NCI-H1092 (cell line): ENCODE results near the gene ROR1.

Experiments used
- DNase-seq: peaks from one replicate; lab custom pipeline; 2025; lab: John Stamatoyannopoulos, UW

ROR1 gene

DNA sequence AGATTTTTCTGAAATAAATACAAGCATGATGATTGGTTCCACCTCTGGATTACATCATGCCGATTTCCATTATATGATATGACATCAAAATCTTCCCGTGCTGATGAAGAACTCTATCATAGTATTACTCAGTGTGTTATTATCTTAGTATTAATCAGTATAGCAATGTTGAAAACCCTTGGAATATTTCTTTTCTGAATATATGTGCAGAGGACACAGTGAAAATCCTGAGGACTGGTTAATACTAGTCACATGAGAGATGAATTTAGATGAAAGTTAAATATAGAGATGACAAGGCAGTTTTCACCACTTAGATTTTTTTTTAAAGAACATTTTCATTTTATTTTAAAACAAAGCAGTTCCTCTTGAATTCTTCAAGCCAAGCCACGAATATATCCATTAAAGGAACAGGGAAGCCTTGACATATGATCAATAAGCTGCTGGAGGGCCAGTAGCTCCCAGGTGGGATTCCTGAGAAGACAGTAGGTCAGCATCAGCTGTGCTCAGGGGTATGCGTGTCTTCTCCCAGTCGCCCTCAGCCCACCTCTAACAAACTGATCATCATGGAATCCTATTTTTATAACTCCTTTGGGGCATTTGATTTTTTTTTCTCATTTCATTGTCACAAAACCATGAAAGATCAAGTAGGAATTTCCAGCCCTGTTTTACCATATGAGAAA is 373.4 kb downstream of the ROR1 start:
- DNase-seq: no peak

DNA sequence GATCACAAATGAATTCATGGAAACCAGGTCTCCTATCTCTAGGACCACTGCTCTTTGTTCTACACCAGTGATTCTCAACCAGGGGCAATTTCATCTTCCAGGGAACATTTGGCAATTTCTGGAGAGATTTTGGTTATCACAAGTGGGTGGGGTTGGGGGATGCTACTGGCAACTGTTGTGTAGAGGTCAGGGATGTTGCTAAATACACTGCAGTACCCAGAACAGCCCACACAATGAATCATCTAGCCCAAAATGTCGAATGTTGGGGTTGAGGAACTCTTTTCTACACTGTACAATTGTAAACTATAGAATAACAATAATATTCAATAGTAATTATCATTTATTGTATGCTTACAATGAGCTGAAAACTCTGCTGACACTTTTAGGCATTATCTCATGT is 373.9 kb downstream of the ROR1 start:
- no peak for DNase-seq

DNA sequence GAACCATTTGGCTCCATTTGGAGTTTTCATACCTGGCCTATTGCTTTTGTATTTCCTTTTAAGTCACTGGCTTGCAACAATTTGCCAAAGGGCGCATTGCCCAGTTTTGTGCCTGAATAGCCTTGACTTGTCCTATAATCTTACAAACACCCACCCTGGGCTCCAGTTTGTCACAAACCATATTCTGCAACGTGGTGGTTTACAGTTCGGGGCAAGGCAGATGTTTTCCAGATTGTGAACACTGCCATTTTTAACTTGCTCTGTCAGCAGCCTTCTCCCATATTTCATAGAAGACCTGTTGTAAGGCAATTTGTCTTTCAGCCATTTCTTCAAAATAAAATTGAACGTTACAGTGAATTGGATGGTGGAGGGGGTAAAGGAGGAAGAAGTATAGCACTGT is 376.4 kb downstream of the ROR1 start:
- no peak for DNase-seq

DNA sequence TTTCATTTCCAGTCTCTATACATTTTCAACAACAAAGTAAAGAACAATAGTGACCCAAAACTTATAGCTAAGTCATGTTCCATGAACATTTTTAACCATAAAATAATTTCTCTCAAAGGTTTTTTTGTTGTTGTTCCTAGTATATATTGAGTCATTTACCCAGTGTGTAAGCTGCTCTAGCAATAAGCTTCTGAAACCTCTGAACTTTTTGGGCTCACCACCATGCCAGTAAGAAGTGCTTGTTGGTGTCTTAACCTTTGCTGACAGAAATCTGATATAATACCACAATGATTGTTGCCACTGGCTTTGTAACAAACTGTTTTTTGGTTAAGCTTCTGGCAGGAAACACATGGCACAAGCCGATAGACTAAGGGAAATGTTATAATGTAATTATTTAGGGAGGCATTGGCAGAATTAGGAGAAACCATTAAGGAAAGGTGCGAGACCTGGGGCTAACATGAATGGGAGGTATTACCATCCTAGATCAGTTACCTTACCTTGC is 377.0 kb downstream of the ROR1 start:
- no peak for DNase-seq

DNA sequence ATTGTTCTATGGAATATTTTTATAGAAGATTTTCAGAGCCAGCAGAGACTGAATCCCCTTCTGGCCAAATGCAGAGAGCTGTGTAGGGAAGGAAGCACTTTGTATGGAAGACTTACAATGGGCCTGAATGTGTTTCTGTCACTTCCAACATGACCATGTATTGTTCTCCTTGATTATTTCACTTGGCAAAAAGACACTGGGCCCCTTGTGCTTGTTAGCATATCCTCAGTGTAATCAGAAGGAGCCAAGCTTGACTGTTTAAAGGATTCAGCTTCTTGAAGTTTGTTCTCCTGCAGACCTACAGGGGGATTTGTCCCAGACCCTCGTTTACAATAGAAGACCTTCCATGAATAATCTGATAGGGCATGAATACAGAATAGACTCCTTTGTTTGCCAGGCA is 381.5 kb downstream of the ROR1 start:
- DNase-seq: no peak

DNA sequence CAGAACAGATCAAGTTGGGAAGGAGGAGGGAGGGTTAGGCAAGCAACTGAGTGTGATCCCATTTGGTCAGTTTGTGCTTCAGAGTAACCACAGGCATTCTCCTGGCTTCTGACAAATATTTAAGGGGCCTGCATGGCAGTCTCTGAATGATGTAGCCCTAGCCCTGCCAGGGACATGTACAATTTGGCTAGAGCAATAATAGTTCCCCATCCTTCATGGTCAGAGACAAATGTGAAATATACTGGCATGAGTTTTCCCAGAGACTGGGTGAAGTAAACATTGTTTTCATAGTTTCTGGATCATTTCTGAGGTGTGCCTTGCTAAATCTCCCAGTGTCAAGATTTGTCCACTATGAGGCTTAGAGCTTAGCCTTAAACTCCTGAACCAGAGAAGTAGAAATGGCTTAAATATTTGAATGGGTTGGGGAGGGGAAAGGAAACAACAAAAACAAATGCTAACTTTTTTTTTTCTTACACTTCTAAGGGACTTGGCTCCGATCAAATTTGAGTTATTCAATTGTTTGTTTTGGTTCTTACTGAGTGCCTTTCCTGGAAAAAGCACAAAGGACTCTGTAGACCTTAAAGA is 387.6 kb downstream of the ROR1 start:
- DNase-seq: no peak

DNA sequence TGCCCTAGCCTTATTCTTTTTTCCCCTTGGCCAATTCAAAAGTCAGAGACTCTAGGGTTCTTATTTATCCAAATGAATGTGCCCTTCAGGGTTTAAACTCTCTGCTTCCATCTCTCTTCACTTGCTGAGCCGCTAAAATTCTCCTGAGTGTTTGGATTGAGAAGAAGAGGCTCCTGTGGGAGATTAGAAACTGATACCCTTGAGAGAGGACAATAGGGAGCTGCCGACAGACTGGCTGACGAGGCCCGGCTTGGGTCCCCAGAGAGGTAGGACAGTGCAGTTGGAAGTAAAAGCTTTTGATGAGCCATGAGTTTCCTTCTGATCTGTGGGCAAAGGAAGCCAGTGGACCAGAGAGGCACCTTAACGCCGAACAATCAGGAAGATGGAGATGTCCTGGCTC is 388.3 kb downstream of the ROR1 start:
- DNase-seq: no peak

DNA sequence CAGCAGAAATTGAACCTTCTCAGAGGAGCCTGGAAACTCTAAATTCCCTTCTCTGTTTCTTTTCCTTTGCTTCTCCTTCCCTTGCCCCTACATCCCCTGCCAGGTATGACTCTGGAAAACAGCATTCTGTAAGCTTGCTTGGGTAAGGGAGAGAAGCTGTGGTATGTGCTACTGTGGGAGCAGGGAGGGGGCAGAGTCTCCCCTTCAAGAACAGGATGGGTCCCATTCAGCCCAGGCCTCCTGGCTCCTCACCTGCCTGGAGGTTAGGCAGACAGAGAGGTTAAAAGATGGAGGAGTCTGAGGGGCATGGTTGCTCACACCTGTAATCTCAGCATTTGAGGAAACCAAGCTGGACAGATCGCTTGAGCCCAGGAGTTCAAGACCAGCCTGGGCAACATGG is 389.0 kb downstream of the ROR1 start:
- DNase-seq: no peak

DNA sequence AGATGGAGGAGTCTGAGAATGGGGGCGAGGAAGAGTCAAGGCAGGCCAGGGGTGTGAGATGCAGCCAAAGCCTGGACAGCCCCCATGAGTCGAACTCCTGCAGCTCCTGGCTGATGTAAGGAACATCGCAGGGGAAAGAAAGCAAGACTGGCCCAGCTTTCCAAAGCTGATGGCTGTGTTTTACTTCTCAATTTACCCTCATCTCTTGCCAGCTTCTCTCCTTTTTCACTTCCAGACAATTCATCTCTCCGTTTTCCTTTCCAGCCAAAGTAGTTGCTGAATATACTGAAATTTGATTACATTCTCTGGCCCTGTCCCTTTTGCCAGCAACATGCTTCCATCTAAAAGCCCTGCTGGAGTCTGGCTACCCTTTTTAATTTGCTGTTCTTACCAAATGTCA is 389.6 kb downstream of the ROR1 start:
- no peak for DNase-seq

DNA sequence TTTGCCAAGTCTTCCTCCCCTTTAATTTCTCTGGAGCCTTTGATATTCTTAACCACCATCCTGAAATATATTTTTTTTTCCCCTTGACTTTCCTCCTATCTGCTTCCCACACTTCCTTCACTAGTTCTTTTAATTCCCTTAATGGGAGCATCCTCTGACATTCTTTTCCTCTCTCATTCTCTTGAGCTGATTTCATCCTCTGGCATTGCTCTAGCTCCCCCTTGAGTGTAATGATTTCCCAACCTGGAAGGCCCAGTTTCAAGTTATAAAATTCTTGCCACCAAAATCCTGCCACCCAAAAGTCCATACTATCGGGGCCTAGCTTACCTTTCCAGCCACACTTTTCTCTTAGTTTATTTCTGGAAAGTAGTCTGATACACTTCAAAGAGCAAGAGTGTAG is 390.2 kb downstream of the ROR1 start:
- DNase-seq: no peak

DNA sequence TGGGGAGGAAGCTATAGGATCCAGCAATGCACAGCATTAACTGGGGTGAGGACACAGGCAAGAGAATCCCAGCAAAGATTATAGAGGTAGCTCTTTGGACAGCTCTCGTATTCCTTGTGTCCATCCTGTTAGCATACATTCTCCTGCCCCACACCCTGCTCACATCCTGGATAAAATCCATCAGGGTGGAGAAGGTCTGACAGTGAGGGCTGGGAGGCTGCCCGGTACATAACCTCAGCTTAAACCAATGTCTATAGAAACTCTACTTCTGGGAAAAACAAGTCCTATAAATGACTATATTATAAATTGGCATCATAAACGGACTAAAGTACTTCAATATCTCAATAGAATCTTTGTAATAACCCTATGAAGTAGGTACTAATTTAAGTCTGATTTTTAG is 392.8 kb downstream of the ROR1 start:
- DNase-seq: no peak

DNA sequence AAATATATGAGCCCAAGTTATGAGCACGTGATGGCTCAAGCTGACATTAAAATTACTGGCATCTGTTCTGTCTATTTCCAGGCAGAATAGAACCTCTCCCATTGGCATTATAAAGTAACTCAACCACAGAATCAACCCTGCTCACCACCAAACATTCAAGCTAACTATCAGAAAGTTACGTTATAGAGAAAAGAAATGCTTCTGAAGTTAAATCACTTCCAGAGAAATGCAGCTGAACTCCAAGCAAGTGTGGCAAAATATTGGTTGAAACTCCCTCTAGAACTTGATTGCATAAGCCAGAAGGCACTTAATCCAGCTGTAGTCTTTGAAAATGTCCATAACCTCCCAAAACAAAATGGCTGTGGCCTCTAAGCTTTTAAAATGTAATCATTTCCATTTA is 393.4 kb downstream of the ROR1 start:
- no peak for DNase-seq

DNA sequence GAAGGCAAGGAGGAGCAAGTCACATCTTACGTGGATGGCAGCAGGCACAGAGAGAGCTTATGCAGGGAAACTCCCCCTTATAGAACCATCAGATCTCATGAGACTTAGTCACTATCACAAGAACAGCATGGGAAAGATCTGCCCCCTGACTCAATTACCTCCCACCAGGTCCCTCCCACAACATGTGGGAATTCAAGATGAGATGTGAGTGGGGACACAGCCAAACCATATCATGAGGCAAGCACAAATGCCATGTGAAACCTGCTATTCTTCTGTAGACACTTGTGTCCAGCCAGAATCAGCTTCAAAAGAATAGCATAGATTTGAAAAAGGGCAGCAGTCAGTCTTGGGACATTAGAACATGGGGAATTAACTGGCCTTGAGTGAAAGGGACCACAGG is 397.4 kb downstream of the ROR1 start:
- DNase-seq: no peak

DNA sequence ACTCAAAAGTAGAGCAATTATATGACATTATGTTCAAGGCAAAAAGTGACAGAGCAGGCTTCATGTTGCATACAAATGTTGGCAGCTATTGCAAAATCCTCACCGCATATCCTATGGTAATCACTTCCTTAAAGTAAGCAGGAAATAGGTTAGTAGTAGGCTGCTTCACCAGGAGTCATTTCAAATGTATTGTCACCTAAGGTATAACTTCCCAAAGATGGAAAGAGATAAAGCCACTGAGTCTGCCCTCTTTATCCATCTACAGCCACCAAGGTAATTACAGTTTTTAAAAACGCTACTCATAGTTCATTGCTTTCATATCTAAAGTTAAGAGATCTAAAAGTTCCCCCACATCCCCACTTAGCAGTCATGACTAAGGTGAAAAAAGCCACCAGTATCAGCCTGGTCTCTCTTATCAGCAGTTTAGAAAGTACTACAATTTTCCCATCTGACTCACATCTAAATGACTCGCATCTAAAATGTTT is 398.0 kb downstream of the ROR1 start:
- DNase-seq: no peak

DNA sequence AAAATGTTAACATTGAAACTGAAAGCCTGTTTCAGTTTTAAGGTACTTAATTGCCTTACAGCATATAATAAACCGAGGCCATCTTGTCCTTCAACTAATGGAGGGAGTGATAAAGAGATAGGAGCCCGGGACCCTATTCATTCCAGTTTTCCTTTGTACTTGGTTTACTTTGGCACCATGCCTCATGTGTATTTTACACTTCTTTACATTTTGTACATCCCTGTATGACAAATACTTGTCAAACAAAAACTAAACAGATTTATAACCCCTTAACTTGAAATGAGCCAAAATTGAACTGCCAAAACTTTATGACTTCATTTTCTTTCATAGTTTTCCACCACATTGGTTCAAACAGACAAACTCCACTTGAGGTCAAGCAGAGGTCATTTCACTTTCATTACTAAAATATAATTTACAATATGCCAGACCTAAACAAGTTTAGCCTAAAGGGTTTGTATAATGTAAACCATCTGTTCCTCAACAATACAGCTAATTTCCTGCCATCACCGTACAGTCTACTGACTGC is 398.7 kb downstream of the ROR1 start:
- peak; percentile 75 for DNase-seq

DNA sequence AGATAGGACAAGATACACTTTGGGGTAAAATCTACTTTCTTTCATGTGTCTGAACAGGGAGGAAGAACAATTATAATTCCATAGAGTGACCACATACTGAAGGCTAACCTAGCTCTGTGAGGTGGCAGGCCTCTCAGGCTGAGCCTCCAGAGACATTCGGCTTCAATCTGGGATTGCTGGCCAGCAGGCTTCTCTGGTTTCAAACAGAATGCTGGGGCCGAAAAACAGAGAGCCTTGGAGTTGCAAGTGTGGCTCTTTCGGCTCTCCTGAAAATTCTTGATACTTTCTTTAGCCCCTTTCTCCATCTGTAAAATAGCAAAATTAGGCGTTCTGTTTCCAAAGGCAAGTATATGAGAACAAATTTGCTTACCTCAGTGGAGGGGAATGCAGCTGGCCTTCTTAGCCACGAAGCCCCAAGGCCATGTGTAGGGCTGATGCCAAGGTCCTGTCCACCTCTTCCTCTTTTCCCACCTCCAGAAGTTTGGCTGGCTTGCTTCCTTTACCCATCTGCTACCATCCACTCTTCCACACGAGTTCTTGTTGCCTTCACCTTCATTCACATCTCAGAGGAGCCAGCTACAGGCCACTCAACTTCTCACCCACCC is 399.6 kb downstream of the ROR1 start:
- DNase-seq: no peak

DNA sequence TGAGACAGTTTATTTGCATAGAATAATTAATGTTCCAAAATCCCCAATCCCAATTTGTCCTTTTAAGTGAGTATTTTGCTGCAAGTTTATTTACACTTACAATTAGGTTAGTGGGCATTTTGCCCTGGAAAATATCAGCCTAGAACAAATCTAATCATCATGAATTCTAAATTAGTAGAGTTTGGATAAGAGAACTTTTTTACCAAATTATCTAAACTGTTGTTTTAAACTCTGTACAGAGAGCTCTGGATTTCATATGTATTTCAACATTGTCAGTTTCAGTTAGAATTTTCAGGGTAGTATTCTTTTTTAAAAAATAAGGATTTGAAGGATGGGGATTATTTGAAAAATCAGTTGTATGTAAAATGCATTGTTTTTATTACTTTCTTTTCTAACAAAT is 401.8 kb downstream of the ROR1 start:
- no peak for DNase-seq

DNA sequence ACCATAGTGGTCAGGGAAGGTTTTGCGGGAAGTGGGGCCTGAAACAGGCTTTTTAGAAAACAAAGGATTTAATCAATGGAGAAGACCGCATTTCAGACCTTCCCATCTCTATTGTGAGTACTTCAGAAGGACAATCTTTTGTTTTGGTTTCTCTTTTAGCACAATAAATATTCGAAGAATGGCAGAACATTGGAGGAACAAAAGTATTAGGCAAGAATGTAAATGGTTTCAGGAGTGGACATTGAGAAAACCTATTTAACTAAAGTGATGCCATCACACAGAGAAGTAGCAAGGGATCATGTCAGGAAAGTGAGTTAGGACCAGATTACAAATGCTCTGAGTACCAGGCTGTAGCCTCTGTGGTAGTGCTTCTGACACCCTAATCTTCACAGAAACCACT is 402.8 kb downstream of the ROR1 start:
- no peak for DNase-seq

DNA sequence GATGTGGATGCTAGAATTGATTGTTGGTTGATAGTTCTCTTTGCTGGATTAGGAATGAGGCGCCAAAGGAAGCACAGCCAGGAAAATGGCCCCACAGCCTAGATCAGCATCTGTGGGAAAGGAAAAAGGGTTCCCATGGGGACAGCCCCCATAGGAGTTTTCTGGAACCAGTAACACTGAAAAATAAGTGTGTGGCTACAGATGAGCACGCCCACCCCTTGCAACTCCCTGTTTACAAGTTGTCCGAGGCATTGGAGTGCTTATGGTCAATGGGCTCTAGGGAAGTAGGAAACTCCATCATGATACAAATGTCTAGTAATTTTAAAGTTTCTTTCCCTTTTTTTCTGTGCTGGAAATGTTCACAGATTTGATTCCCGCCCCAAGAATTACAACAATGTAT is 405.8 kb downstream of the ROR1 start:
- no peak for DNase-seq

DNA sequence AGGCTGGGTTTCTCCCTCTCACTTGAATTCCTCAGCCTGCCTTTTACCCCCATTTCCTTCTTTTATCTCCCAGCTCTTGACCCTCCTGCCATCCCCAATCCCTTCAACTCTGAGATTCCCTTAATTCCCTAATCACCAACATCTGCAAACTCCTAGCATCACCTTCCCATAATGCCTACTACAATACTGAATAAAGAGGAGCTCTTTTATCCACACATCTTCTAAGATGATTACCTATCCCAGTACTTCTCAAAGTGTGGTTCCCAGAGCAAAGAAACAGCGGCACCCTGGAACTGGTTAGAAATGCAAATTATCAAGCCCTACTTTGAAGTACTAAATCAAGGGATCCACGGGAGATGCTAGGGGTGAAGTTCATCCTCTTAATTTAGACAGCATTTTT is 408.4 kb downstream of the ROR1 start:
- no peak for DNase-seq

DNA sequence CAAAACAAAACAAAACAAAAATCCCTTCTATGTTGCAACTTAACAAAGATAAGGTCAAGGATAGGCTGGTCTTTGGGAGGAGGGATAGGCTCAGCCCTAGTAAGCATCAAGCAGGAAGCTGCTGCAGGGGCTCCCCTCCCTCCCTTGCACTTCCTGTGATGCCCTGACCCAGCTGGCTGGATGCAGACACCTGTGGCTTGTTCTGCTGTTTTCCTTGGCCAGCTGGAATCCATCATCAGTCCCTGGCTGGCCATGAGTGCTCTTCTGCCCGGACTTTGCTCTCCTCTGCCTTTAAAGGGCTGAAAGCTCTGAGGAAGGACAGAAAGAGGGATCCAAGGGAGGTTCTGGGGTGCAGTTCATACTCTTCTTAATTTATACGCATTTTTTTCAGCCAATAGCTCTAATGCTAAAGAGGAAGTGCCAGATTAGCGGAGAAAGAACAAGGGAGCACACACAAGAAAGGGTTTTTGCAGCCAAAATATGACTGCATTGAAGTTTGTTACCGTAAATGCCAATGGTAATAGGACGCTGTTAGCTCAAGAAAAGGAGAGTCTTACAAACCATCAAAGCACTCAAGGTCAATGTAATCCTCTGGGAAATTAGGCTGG is 409.7 kb downstream of the ROR1 start:
- no peak for DNase-seq

DNA sequence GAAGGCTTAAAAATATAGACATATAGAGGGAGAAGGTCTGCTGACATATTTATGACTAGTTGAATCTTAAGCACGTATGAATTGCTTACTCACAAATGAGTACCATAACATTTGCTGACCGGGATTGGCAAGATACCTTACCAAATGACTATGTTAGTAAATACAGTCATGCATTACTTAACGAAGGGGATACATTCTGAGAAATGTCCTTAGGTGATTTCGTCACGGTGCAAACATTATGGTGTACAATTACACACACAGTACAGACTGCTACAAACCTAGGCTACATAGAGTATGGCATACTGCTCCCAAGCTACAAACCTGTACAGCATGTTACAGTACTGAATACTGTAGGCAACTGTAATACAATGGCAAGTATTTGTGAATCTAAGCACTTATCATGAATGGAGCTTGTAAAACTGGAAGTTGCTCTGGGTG is 410.2 kb downstream of the ROR1 start:
- DNase-seq: no peak
